Caki2 (cell line): ENCODE data around the gene FUT8. TPM values are rescaled to one million over a fixed set of nuclear protein-coding genes. Genes with fewer than 3 reads are reported as not detected.

Experiments used
- DNase-seq: peaks from one replicate; pipeline ENCODE4 v3.0.0-alpha.2; 2015; ENCODE audit warnings: low read depth
- in situ Hi-C: cut with HindIII; loops from 2 replicates; pipeline ENCODE4 v1.10.0; 2016; ENCODE audit warnings: low sequenced_read_pairs, low pct_unique_long_range_greater_than_20kb, mixed read lengths
- total RNA-seq: library from RNA; depleted of rRNA; stranded (reverse); fragments of >200 nt; shearing (Covaris generic); gene quantifications from 2 replicates; pipeline ENCODE4 v1.2.3, GENCODE V29; 2014; ENCODE audit warnings: low replicate concordance

The FUT8 gene
- total RNA-seq, 1 experiment from 2014 or later, result 29.6 TPM

- DNase-seq, result no peak
- in situ Hi-C loops, result no loop called here
Measured at GRCh38 chr14:65566820-65567522, 154.4 kb downstream of the FUT8 start.

GRCh38 chr14:65574611-65575010 is 162.1 kb downstream of the FUT8 start:
- no peak for DNase-seq
- in situ Hi-C loops, result no loop called here

- in situ Hi-C loops, result no loop called here
- no peak for DNase-seq
Measured at GRCh38 chr14:65575389-65575788, 162.9 kb downstream of the FUT8 start.

GRCh38 chr14:65580973-65581372 is 168.4 kb downstream of the FUT8 start:
- in situ Hi-C loops, result no loop called here
- DNase-seq, result no peak

- no peak for DNase-seq
- in situ Hi-C loops, result no loop called here
Measured at GRCh38 chr14:65581378-65581777, 168.8 kb downstream of the FUT8 start.

GRCh38 chr14:65581799-65582198 is 169.3 kb downstream of the FUT8 start:
- in situ Hi-C loops, result no loop called here
- DNase-seq, result no peak

GRCh38 chr14:65585216-65585615 is 172.7 kb downstream of the FUT8 start:
- in situ Hi-C loops, result no loop called here
- DNase-seq, result no peak

- in situ Hi-C loops, result no loop called here
- no peak for DNase-seq
Measured at GRCh38 chr14:65588426-65589140, 176.1 kb downstream of the FUT8 start.

GRCh38 chr14:65594153-65594881 is 181.8 kb downstream of the FUT8 start:
- in situ Hi-C loops, result no loop called here
- DNase-seq, result no peak

GRCh38 chr14:65594882-65595237 is 182.3 kb downstream of the FUT8 start:
- DNase-seq, result no peak
- in situ Hi-C loops, result no loop called here

GRCh38 chr14:65599375-65599774 is 186.8 kb downstream of the FUT8 start:
- no peak for DNase-seq
- in situ Hi-C loops, result no loop called here

GRCh38 chr14:65600742-65601141 is 188.2 kb downstream of the FUT8 start:
- no peak for DNase-seq
- in situ Hi-C loops, result no loop called here

- in situ Hi-C loops, result no loop called here
- DNase-seq, result no peak
Measured at GRCh38 chr14:65604535-65604934, 192.0 kb downstream of the FUT8 start.

- in situ Hi-C loops, result no loop called here
- no peak for DNase-seq
Measured at GRCh38 chr14:65604936-65605335, 192.4 kb downstream of the FUT8 start.

- in situ Hi-C loops, result no loop called here
- no peak for DNase-seq
Measured at GRCh38 chr14:65606460-65606859, 193.9 kb downstream of the FUT8 start.

GRCh38 chr14:65613131-65613650 is 200.7 kb downstream of the FUT8 start:
- no peak for DNase-seq
- in situ Hi-C loops, result no loop called here

- no peak for DNase-seq
- in situ Hi-C loops, result no loop called here
Measured at GRCh38 chr14:65618996-65619395, 206.5 kb downstream of the FUT8 start.

- in situ Hi-C loops, result no loop called here
- DNase-seq, result no peak
Measured at GRCh38 chr14:65620195-65620594, 207.7 kb downstream of the FUT8 start.

GRCh38 chr14:65622703-65623102 is 210.2 kb downstream of the FUT8 start:
- in situ Hi-C loops, result no loop called here
- no peak for DNase-seq
